Uterus (tissue), 2 donors: Measurements from ENCODE around the gene FIGN.

Source experiments
- POLR2A ChIP-seq, 2 donors: fragments of 450-650 bp; IDR thresholded peaks; one replicate each; pipeline ENCODE4 v1.6.1; 2016; ENCODE audit warnings: antibody characterized with exemption in 2 of 2, mild to moderate bottlenecking in 1 of 2, moderate library complexity in 1 of 2
- TF ChIP-seq, protein P1 (sequence below), 4 experiments: fragments of 200-600 bp in 2 of 4; fragments of 450-650 bp in 2 of 4; sonication (generic) in 2 of 4; IDR thresholded peaks; one replicate each; pipeline ENCODE4 v1.5.1; 2016 to 2019; ENCODE audit warnings: antibody characterized with exemption in 4 of 4, mild to moderate bottlenecking in 2 of 4, moderate library complexity in 1 of 4

- no peak for TF ChIP-seq POLR2A (IDR thresholded peaks at IDR 0.05)
- TF ChIP-seq, protein P1, sequence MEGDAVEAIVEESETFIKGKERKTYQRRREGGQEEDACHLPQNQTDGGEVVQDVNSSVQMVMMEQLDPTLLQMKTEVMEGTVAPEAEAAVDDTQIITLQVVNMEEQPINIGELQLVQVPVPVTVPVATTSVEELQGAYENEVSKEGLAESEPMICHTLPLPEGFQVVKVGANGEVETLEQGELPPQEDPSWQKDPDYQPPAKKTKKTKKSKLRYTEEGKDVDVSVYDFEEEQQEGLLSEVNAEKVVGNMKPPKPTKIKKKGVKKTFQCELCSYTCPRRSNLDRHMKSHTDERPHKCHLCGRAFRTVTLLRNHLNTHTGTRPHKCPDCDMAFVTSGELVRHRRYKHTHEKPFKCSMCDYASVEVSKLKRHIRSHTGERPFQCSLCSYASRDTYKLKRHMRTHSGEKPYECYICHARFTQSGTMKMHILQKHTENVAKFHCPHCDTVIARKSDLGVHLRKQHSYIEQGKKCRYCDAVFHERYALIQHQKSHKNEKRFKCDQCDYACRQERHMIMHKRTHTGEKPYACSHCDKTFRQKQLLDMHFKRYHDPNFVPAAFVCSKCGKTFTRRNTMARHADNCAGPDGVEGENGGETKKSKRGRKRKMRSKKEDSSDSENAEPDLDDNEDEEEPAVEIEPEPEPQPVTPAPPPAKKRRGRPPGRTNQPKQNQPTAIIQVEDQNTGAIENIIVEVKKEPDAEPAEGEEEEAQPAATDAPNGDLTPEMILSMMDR (IDR thresholded peaks at IDR 0.05), result no peak
Observed at GRCh38 chr2:163682695-163683094, 53.1 kb downstream of the FIGN start.
